Measurements from ENCODE around the gene DNAH1. TPM values are rescaled to one million over a fixed set of nuclear protein-coding genes. Genes with fewer than 3 reads are reported as not detected.

Gene DNAH1
- total and polyA plus RNA-seq, 2 donors from 2014 or later, result 1.7 to 12.1 TPM

DNA sequence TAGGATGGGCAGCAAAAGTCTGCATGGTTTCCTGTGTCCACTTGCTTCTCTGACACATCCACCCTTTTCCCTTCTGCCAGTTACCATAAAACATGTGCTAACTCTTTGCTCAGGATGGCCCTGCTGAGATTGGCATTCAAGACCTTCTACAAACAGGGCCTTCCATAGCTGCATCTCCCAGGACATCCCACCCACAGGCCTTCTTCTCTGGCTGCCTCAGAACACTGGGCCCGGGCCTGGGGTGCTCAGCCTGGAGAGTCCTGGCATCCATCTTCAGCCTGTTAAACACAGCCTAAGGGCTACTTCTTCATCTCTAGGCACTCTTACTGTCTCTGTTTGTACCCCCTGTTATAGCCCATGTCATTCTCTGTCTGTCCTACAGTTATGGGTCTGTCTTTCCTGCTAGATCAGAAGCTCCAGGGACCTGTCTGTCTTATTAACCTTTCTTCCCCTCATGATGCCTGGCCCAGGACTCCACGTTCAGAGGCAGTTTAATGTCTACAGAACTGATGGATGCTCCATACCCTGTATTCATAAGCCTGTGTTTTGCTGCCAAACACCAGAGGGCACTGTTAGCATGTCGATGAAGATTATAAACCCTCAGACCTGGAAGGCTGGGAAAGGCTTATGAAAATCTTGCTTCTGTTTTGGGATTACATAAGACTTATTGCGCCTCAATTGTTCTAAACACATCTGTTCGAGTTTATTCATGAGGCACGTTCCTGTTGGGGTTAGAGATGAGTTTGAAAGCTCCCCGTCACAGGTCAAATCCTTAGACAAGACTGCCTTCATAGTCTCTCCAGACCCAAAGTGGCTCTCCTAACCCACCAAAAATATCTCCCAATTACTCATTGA, 112.3 kb downstream of the DNAH1 start:
- Histone ChIP-seq H3K27me3 (ENCODE audit: control insufficient read depth, insufficient read depth, low read length) (no peaks in the 10 kb centered on the region), H3K4me3 (ENCODE audit: low read length in 3 of 3) (peak overlapping the region in 1 of 3 donors; percentile 1), H3K9me3 (ENCODE audit: control insufficient read depth in 2 of 3, insufficient read depth in 1 of 3, low read length in 3 of 3) (no peaks in the 10 kb centered on the region), H3K36me3 (ENCODE audit: control insufficient read depth in 2 of 3, insufficient read depth in 3 of 3, low read length in 3 of 3) (no peaks in the 10 kb centered on the region), H3K9ac (ENCODE audit: low read length in 3 of 3) (no peak overlapping the region), H3K4me1 (ENCODE audit: control insufficient read depth in 2 of 3, insufficient read depth in 2 of 3, low read depth in 1 of 3, low read length in 3 of 3) (peaks cover 0 to 15% (median 9%) of the 10 kb centered on the region in 3 donors), H3K27ac (ENCODE audit: low read depth in 2 of 2, low read length in 2 of 2) (no peak overlapping the region)
- intact Hi-C loops (cut with DNase I), result no loop called here
- FAIRE-seq, result peak; percentile 90
- TF ChIP-seq, protein P1, sequence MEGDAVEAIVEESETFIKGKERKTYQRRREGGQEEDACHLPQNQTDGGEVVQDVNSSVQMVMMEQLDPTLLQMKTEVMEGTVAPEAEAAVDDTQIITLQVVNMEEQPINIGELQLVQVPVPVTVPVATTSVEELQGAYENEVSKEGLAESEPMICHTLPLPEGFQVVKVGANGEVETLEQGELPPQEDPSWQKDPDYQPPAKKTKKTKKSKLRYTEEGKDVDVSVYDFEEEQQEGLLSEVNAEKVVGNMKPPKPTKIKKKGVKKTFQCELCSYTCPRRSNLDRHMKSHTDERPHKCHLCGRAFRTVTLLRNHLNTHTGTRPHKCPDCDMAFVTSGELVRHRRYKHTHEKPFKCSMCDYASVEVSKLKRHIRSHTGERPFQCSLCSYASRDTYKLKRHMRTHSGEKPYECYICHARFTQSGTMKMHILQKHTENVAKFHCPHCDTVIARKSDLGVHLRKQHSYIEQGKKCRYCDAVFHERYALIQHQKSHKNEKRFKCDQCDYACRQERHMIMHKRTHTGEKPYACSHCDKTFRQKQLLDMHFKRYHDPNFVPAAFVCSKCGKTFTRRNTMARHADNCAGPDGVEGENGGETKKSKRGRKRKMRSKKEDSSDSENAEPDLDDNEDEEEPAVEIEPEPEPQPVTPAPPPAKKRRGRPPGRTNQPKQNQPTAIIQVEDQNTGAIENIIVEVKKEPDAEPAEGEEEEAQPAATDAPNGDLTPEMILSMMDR (IDR thresholded peaks at IDR 0.05; ENCODE audit: borderline replicate concordance, extremely low read depth, insufficient read depth), result peak; percentile 73
- peak; percentile 37 to 89 (median 56) for DNase-seq

DNA sequence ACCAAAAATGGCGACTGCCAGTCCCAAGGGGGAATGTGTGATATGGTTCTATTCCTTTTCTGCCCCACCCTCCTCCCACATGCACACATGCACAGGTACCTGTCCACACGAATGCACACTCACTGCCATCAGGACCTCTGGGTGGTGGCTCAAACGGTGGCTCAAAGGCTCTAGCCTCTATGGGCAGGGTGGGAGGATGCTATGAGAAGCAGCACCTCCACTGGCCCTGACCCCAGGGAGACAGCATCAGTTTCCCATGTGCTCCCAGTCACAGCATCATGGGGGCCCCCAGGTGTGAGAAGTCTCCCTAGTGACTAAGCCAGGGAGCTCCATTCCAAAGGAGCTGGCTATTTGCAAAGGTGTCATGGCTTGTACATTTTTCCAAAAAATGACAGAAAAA, 112.9 kb downstream of the DNAH1 start:
- peak in 2 of 5 donors; percentile 46 to 49 for DNase-seq
- peak overlapping the region in 1 of 3 donors; percentile 1 for H3K4me3 ChIP-seq (ENCODE audit: low read length in 3 of 3)

DNA sequence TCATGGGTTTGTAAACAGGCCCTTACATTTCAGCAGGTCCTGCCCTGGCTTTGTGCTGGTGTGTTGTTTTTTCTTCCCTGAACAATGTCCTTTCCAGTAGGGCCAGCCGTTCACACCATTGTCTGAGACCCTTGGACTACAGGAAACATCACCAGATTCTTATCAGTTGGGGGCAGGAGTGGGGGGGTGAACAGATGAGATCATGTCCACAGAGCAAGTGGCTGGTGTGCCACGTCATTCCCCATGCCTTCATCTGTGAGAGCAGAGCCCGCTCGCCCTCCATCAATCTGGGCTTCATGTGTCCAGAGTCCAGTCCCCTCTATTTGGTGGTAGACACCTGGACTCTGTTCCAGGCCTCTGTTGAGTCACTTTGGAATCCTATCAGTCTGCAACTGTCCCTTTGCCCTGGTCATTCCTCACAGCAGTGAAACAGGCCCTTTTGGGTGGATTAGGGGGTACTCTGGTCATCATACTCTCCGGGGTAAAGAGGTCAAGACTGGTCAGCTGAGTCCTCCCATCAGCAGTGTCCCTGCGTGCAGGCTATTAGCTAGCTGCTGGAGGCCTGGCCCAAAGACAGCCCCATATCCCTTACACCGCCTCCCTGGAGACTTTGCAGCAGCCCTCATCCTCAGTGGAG, 113.8 kb downstream of the DNAH1 start:
- Histone ChIP-seq H3K27ac (ENCODE audit: low read depth in 2 of 2, low read length in 2 of 2) (peak overlapping the region in 1 of 2 donors; percentile 74), H3K9me3 (ENCODE audit: control insufficient read depth in 2 of 3, insufficient read depth in 1 of 3, low read length in 3 of 3) (no peaks in the 10 kb centered on the region), H3K36me3 (ENCODE audit: control insufficient read depth in 2 of 3, insufficient read depth in 3 of 3, low read length in 3 of 3) (no peaks in the 10 kb centered on the region), H3K9ac (ENCODE audit: low read length in 3 of 3) (no peak overlapping the region), H3K4me3 (ENCODE audit: low read length in 3 of 3) (no peak overlapping the region), H3K27me3 (ENCODE audit: control insufficient read depth, insufficient read depth, low read length) (no peaks in the 10 kb centered on the region), H3K4me1 (ENCODE audit: control insufficient read depth in 2 of 3, insufficient read depth in 2 of 3, low read depth in 1 of 3, low read length in 3 of 3) (peaks cover 0 to 15% (median 12%) of the 10 kb centered on the region in 3 donors)
- intact Hi-C loops (cut with DNase I), result no loop called here
- no peak for FAIRE-seq
- TF ChIP-seq, protein P1 (IDR thresholded peaks at IDR 0.05; ENCODE audit: borderline replicate concordance, extremely low read depth, insufficient read depth), result no peak
- peak in 2 of 5 donors; percentile 43 for DNase-seq

More for the DNA sequence above, 112.9 kb downstream of the DNAH1 start:
- Histone ChIP-seq H3K27ac (ENCODE audit: low read depth in 2 of 2, low read length in 2 of 2) (peak overlapping the region in 1 of 2 donors; percentile 73), H3K9me3 (ENCODE audit: control insufficient read depth in 2 of 3, insufficient read depth in 1 of 3, low read length in 3 of 3) (no peaks in the 10 kb centered on the region), H3K27me3 (ENCODE audit: control insufficient read depth, insufficient read depth, low read length) (no peaks in the 10 kb centered on the region), H3K4me1 (ENCODE audit: control insufficient read depth in 2 of 3, insufficient read depth in 2 of 3, low read depth in 1 of 3, low read length in 3 of 3) (peaks cover 0 to 15% (median 12%) of the 10 kb centered on the region in 3 donors), H3K9ac (ENCODE audit: low read length in 3 of 3) (no peak overlapping the region), H3K36me3 (ENCODE audit: control insufficient read depth in 2 of 3, insufficient read depth in 3 of 3, low read length in 3 of 3) (no peaks in the 10 kb centered on the region)
- intact Hi-C loops (cut with DNase I), result no loop called here
- no peak for FAIRE-seq
- TF ChIP-seq, protein P1 (IDR thresholded peaks at IDR 0.05; ENCODE audit: borderline replicate concordance, extremely low read depth, insufficient read depth), result no peak
